Muscle layer of colon (tissue), 2 donors: Measurements from ENCODE around the gene GUCA1C.

Experiments used
- H3K27ac ChIP-seq: one replicate; pipeline ENCODE4 v1.7.0; 2013; ENCODE audit warnings: low read depth, mild to moderate bottlenecking, low read length, moderate library complexity
- H3K27me3 ChIP-seq, 2 donors: one replicate each; pipeline ENCODE4 v1.7.0; 2013; ENCODE audit warnings: low read length in 2 of 2, mild to moderate bottlenecking in 2 of 2; ENCODE audit not compliant: insufficient read depth in 2 of 2, control insufficient read depth in 1 of 2
- H3K36me3 ChIP-seq: one replicate; pipeline ENCODE4 v1.7.0; 2013; ENCODE audit warnings: mild to moderate bottlenecking, low read length; ENCODE audit not compliant: insufficient read depth
- H3K4me1 ChIP-seq: one replicate; pipeline ENCODE4 v1.7.0; 2013; ENCODE audit warnings: mild to moderate bottlenecking, low read length; ENCODE audit not compliant: insufficient read depth
- H3K4me3 ChIP-seq, 2 donors: one replicate each; pipeline ENCODE4 v1.7.0; 2013; ENCODE audit warnings: low read length in 2 of 2, low read depth in 1 of 2, mild to moderate bottlenecking in 1 of 2, moderate library complexity in 1 of 2
- H3K9ac ChIP-seq: one replicate; pipeline ENCODE4 v1.7.0; 2013; ENCODE audit warnings: low read length
- H3K9me3 ChIP-seq: one replicate; pipeline ENCODE4 v1.7.0; 2013; ENCODE audit warnings: mild to moderate bottlenecking, low read length
- donor health status: abdominal sarcoma.
- donor health status: Adenocarcinoma of cecum.

Gene GUCA1C

GRCh38 chr3:108947855-108948254 lies 5.8 kb downstream of the GUCA1C start:
- Histone ChIP-seq H3K4me1 (no peaks in the 10 kb centered on the region), H3K9ac (no peak overlapping the region)

GRCh38 chr3:108946292-108947285 lies 7.1 kb downstream of the GUCA1C start:
- no peaks in the 10 kb centered on the region for H3K36me3 ChIP-seq

More at GRCh38 chr3:108947855-108948254, 5.8 kb downstream of the GUCA1C start:
- Histone ChIP-seq H3K27ac (no peak overlapping the region), H3K4me3 (no peak overlapping the region), H3K36me3 (no peaks in the 10 kb centered on the region), H3K9me3 (no peaks in the 10 kb centered on the region), H3K27me3 (no peaks in the 10 kb centered on the region)

DNA sequence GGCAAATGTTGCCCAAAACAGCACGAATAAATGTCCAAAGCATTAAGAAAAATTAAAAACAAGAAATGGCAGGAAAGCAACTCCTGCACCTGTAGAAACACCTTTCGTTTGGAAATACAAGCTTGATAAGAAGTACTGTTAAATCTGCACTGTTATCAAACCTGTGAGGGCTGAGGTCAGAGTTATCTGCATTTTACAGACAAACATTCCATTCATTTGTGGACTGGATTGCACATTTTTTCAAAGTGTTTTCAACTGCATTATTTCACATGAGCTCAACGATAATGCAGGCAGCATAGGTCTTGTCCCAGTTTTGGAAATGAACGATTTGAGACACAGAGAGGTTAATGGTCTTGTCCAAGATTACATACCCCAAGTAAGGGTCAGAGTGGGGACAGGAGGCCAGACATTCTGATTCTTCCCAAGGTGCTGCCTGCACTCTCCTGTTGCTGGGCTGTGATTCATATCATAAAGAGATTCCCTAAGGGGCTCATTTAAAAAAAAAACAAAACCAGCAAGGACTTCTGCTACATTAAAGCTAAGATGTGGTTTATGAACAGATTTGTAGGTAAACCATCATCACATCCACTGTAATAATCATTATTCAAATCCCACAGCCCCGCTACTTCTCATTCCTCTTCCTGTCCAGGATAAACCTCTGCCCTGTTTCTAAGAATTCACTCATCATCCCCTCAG lies 13.0 kb downstream of the GUCA1C start:
- H3K27me3 ChIP-seq, result no peaks in the 10 kb centered on the region
- no peak overlapping the region for H3K4me3 ChIP-seq
- no peaks in the 10 kb centered on the region for H3K4me1 ChIP-seq
- no peak overlapping the region for H3K27ac ChIP-seq
- no peak overlapping the region for H3K9ac ChIP-seq
- no peaks in the 10 kb centered on the region for H3K36me3 ChIP-seq
- no peaks in the 10 kb centered on the region for H3K9me3 ChIP-seq

More at GRCh38 chr3:108946292-108947285, 7.1 kb downstream of the GUCA1C start:
- Histone ChIP-seq H3K27me3 (no peaks in the 10 kb centered on the region), H3K9me3 (no peaks in the 10 kb centered on the region), H3K9ac (no peak overlapping the region), H3K4me3 (no peak overlapping the region), H3K4me1 (no peaks in the 10 kb centered on the region), H3K27ac (no peak overlapping the region)

- no peaks in the 10 kb centered on the region for H3K4me1 ChIP-seq
- no peaks in the 10 kb centered on the region for H3K36me3 ChIP-seq
- no peak overlapping the region for H3K4me3 ChIP-seq
- H3K27ac ChIP-seq, result no peak overlapping the region
- no peaks in the 10 kb centered on the region for H3K9me3 ChIP-seq
- no peaks in the 10 kb centered on the region for H3K27me3 ChIP-seq
- no peak overlapping the region for H3K9ac ChIP-seq
Observed at GRCh38 chr3:108940166-108940565, 13.5 kb downstream of the GUCA1C start.

DNA sequence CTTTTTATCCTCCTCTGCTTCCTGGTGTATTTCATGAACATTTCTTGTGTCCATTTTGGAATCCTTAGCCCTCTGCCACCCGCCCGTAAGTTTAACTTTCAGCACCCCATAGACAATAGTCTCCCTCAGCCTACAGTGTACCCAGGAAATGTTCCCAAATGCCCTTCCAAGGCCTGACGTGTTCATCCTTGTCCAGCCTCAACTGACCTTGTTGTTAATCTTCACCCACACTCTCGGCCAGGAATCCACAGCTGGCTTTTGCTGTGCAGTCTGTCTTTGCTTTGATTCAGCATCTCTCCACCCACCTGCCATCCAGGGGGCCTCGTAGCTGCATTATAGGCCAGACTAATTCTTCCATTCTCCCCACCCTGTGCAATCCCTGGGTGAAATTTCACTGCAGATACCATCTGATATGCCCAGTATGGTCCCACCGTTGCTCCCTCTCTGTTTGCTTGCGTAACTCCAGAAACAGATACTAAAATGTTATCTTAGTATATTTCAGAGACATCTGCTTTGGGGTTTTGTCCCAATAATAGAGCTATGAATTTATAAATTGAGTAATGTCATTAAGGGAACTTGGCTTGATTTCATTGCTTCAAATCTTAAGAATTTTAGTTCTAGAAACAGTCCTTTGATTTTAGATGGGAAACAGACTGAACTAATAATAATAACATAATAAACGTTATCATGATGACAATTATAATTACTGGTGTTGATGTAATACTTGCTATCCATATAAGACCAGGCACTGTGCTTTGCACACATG lies 16.6 kb downstream of the GUCA1C start:
- Histone ChIP-seq H3K36me3 (no peaks in the 10 kb centered on the region), H3K9me3 (no peaks in the 10 kb centered on the region), H3K4me1 (no peaks in the 10 kb centered on the region), H3K27me3 (no peaks in the 10 kb centered on the region), H3K4me3 (no peak overlapping the region), H3K27ac (no peak overlapping the region), H3K9ac (no peak overlapping the region)

DNA sequence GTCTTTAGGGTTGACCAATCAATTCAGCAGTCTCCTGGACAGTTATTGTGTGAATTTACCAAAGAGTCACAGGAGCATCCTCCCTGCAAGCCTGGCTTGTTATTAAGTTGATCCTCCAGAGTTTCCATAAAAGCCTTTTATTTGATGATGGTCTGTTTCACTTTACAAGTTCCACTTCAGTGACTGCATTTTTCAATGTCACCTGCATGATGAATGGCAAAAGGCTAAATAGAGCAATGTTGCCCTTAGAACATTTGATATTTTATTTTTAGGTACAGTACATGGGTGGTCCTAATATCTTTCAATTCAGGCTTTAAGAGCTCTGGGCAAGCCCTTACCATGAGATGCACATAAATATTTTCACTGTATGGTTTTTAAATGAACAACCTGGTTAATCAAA lies 22.6 kb downstream of the GUCA1C start:
- no peak overlapping the region for H3K4me3 ChIP-seq
- H3K9me3 ChIP-seq, result no peaks in the 10 kb centered on the region
- no peak overlapping the region for H3K9ac ChIP-seq
- no peak overlapping the region for H3K27ac ChIP-seq
- no peaks in the 10 kb centered on the region for H3K4me1 ChIP-seq
- H3K36me3 ChIP-seq, result no peaks in the 10 kb centered on the region
- H3K27me3 ChIP-seq, result no peaks in the 10 kb centered on the region

- H3K4me1 ChIP-seq, result no peaks in the 10 kb centered on the region
- H3K27ac ChIP-seq, result no peak overlapping the region
- H3K36me3 ChIP-seq, result no peaks in the 10 kb centered on the region
- H3K9ac ChIP-seq, result no peak overlapping the region
- no peak overlapping the region for H3K4me3 ChIP-seq
- H3K9me3 ChIP-seq, result no peaks in the 10 kb centered on the region
- no peaks in the 10 kb centered on the region for H3K27me3 ChIP-seq
Observed at GRCh38 chr3:108918866-108919265, 34.8 kb downstream of the GUCA1C start.

DNA sequence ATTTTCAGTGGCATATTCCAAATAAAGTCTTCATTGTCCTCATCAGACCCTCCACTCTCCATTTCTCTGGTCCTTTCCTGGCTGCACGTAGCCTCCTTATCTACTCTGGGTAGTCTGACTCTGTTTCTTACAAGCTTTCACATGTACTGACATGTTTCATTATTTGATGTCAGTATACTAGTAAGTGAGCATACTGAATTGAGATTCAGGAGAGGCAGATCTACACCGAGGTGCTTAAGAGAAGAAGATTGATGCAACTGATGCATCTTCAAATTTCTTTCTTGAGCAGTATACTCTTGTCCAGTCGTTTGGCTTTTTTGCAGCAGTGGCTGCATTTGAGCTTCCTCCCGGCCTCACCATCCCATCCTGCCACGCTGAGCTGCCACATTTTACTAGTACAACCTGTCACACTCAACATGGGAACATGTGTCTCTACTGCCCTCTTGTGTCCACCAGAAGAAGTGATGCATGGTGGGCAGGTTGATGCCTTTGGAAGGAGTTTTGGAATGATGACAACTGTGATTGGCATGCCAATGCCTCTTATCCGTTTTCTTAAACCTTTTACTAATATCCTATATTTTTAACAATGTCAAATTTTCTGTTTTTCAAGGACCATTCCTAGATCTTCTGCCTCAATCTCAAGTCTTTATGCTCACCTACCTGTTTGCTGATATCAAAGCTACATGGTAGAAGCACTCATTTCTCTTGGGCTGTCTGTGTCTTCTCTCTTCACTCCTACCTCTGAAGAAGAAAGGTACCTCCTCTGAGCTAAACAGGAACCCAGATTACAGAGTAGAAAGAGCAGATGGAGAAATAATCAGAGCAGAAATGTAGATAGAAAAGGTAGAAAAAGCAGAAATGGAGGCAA lies 38.7 kb downstream of the GUCA1C start:
- Histone ChIP-seq H3K27me3 (no peaks in the 10 kb centered on the region), H3K36me3 (no peaks in the 10 kb centered on the region), H3K9ac (no peak overlapping the region), H3K4me1 (no peaks in the 10 kb centered on the region), H3K27ac (no peak overlapping the region), H3K4me3 (no peak overlapping the region), H3K9me3 (no peaks in the 10 kb centered on the region)

GRCh38 chr3:108909799-108910198 lies 43.9 kb downstream of the GUCA1C start:
- Histone ChIP-seq H3K36me3 (no peaks in the 10 kb centered on the region), H3K27me3 (no peaks in the 10 kb centered on the region)

DNA sequence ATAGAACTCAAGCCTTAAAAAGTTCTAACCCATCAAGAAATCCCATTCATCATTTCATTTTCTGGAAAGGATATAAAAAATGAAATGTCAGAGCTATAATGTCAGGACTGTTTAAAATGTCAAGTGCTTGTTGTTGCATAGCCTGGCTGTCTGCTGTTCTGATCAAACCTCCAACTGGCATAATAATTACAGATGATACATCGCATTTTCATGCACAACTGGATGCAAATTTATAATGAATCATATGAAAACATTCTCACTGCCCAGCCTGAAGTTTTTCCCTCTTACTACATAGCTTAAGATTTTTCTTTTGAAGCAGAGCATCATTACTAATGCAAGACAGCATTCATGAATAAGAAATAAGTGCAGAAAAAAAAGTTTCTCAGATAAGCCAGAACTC lies 46.5 kb downstream of the GUCA1C start:
- no peaks in the 10 kb centered on the region for H3K4me1 ChIP-seq
- H3K36me3 ChIP-seq, result no peaks in the 10 kb centered on the region
- no peak overlapping the region for H3K27ac ChIP-seq
- H3K9ac ChIP-seq, result no peak overlapping the region
- H3K4me3 ChIP-seq, result no peak overlapping the region
- no peaks in the 10 kb centered on the region for H3K9me3 ChIP-seq
- H3K27me3 ChIP-seq, result no peaks in the 10 kb centered on the region

More at GRCh38 chr3:108909799-108910198, 43.9 kb downstream of the GUCA1C start:
- H3K9me3 ChIP-seq, result no peaks in the 10 kb centered on the region
- H3K4me3 ChIP-seq, result no peak overlapping the region
- no peak overlapping the region for H3K9ac ChIP-seq
- no peaks in the 10 kb centered on the region for H3K4me1 ChIP-seq
- no peak overlapping the region for H3K27ac ChIP-seq
